HG02571 (cell line): ENCODE data around the gene TRAF1.

Experiments used
- ATAC-seq: cut with Tn5 transposase; IDR thresholded peaks from one replicate; pipeline ENCODE4 v1.9.1; 2021; ENCODE audit warnings: mild to moderate bottlenecking, moderate library complexity; ENCODE audit not compliant: unreplicated experiment

Gene TRAF1

DNA sequence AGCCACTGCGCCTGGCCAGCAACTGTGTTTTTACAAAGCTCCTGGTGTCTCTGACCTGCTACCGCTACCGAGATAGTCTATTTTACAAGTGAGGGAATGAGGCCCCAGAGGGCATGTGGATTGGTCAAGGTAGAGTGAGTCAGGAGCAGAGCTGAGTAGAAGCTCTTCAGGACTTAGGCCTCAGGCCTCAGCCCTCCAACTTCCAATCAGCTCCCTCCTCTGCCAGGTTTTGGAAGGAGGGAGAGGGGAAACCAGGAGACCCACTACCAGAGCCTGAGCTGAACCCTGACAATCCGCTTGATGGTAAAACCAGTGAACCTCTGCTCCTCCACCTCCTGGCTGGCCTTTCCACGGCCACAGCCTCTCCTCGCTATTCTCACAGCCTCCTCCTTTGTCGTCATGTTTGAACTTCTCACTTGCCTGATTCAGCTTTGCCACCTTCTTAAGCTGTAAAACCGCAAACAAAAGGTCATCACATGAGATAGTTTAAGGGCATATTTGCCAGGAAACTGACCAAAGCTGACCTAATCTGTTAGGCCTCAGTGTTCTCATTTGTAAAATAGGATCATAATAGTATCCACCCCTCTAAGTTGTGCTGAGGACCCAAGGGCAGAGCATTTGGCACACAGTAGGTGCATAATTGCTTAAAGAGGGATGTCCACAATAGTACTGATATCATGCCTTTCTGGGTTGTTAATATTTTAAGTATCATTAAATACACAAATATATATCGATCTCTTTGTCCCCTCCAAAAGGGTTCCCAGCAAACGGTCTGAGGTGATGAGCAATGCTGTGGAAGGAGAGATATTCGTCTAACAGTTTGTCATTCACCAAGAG is 1.7 kb downstream of the TRAF1 start:
- ATAC-seq: no peak

GRCh38 chr9:120923620-120924328 is 2.8 kb downstream of the TRAF1 start:
- no peak for ATAC-seq

GRCh38 chr9:120922404-120923195 is 4.0 kb downstream of the TRAF1 start:
- no peak for ATAC-seq

DNA sequence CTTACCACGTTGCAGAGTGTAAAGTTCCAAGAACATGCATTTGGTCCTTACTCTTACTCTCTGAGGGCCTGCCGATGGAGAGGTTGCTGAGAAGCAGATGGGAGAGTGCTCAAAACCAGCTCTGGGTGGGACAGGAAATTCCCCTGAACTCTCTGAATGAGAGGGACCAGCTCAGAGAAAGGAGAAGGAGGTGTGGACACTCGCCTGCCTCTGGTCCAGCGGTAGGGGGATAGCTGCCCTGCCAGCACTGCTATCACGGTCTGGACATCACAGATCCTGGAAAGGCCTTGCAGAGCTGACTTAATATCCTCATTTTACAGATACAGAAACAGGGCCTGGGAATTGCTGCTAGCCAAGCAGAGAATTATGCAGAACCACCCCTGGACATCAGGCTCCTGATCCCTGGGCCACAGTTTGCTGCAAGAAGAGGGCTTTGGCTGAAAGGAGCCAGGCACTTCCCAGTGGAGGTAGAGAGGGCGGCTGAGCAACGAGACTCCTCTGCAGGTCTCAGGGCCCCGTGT is 4.9 kb downstream of the TRAF1 start:
- ATAC-seq: no peak

DNA sequence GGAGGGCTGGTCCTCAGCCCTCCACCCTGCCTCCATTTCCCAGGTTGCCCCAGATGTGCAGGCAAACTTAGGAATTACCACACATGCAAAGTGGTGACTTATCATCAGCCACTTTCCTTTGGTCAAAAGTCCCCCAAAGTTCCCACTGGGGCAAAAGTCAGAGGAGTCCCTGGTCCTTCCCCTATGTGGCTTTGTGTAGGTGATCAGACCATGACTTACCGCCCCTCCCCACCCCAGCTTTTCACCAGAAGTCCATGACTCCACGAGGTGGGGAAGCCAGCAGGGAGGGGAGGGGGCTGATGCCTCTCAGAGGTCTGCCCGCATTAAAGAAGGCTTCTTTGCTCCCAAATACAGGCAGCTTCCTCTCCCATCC is 5.8 kb downstream of the TRAF1 start:
- ATAC-seq: no peak

- ATAC-seq: no peak
Observed at GRCh38 chr9:120919843-120920805, 6.5 kb downstream of the TRAF1 start.

DNA sequence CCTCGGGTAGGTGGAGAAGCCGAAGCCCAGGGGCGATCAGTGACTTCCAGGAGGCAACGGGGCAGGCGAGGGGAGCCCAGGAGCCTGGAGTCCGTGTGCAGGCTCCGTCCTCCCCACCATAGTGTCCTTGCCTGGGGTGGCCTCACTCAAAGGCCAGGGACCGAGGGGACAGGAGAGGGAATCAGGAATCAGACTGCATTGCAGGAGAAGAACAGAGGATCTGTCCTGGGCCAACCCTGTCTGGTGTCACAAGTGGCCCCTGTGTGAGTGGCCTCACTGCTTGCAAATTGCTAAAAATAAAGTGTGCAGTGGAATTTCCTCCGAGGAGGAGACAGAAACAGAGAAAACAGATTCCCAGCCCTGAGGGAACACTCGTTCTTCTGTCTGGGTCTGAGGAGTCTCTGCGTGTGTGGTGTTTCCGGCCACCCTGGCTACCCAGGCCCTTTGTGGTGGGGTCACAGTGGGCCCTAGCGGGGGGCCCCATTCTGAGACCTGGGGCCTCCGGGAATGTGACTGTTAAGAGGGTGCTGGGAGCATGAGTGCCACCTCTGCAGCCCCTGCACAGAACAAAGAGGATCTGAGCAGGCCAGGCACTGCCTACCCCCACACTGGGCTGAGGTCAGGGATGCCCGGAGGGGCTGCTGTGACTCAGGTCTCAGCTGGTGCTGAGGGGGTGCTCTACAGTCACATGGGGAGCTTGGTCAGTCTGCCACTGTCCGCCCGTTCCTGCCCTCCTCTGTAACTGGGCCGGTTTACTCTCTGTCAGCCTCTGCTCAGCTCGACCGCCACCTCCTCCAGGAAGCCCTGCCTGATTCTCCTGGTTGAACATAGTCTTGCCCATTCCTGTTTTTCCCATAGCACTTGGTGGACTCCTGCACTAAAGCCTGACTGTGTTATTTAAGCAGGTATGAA is 7.4 kb downstream of the TRAF1 start:
- no peak for ATAC-seq

- no peak for ATAC-seq
Observed at GRCh38 chr9:120917929-120918762, 8.4 kb downstream of the TRAF1 start.

GRCh38 chr9:120916991-120917880 is 9.4 kb downstream of the TRAF1 start:
- ATAC-seq: no peak

DNA sequence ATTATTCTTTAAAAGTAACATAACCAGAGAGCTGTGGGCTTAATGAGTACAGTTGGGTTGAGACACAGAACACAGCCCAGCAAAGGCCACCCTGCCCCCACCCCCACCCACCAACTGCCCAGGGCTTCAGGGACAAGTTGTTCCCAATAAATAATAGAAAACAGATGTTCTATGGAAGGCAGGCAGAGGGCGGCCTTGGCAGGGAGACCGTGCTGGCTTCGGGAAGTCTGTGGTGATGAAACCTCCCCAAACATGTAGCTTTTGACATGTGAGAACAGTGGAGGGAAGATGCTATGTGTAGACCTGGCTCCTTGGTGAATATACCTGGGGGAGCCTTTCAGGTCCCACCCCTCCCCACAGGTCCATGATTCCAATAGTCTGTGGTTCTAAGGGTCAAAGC is 10.0 kb downstream of the TRAF1 start:
- no peak for ATAC-seq

DNA sequence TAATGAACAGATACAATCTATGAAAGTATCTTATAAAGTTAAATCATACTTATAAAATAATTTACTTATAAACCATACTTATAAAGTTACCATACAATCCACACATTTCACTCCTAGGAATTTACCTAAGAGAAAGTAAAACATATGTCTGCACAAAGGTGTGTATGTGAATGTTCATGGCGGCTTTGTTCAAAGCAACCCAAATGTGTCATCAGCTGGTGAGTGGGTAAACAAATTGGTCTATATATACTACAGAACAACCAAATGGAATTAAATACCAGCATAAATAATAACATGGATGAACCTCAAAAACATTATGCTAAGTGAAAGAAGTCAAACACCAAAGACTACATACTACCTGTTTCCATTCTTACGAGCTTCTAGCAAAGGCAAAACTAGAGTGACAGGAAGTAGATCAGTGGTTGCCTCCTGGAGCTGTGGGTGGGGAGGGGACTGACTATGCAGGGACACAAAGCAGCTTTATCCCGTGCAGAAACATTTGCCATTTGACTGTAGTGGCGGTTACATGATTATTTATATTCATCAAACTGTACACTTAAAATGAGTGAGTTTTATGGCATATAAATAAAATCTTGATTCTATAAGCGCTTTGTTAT is 10.6 kb downstream of the TRAF1 start:
- ATAC-seq: no peak

DNA sequence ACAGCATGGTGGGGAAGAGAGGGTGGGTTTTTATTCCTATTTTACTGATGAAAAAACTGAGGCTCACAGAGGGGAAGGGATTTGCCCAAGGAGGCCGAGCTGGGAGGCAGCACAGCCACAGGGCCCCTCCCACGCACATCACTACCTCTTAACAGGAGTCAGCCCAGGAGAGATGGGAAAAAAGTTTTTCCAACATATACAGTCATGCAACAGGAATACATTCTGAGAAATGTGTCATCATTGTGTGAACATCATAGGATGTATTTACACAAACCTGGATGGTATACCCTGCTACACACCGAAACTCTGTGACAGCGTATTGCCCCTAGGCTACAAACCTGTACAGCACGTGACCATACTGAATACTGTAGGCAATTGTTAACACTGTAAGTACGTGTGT is 11.6 kb downstream of the TRAF1 start:
- ATAC-seq: no peak

DNA sequence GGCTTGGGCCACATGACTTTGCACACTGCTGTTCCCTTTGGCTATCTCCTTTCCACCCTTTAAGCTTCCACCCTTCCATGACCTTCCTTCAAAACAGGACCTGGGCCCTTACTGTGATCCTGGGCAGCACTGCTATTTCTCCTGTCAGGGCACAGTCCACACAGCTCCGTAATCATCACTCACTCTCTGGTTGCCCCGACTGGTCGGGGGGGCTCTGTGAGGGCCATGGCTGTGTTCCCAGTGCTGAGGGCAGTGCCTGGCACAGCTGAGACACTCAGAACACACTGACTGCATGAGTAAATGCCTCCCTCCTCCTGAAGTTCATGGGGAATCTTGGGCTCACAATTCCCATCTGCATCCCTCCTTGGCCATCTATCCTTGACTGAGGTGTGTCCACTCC is 12.2 kb downstream of the TRAF1 start:
- ATAC-seq: no peak

- ATAC-seq: no peak
Observed at GRCh38 chr9:120913647-120914264, 12.8 kb downstream of the TRAF1 start.

DNA sequence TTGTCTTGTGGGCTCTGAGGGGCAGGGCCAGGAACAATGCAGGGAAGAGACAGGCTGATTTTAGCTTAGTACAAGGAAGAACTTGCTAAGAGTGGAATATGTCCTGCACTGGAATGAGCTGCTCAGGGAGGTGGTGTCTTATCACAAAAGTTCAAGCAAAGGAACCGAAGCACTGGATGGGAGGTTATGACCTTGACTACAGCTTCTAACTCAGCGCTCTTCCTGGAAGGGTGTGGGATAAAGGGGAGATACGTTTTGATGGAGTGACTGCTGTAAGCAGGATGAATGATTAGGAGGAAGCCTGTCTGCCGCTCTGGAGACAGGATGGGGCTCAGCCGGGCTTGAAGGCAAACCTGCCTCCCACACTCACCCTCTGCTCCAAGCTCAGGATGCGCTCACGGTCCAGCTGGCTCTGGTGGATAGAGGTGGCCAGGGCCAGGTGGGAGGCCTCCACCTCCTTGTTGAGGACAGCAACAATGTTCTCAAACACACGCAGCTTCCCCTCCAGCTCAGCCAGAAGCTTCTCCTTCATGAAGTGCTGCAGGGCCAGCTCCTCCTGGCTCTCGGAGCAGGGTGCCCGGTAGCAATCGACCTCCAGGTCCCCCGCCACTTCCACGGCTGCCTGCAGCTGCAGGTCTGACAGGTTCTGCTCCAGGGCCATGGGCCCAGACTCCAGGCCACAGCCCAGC is 13.5 kb downstream of the TRAF1 start:
- no peak for ATAC-seq

- no peak for ATAC-seq
Observed at GRCh38 chr9:120911295-120911837, 15.2 kb downstream of the TRAF1 start.
